Measurements from ENCODE around the gene EEFSEC.

The EEFSEC gene

DNA sequence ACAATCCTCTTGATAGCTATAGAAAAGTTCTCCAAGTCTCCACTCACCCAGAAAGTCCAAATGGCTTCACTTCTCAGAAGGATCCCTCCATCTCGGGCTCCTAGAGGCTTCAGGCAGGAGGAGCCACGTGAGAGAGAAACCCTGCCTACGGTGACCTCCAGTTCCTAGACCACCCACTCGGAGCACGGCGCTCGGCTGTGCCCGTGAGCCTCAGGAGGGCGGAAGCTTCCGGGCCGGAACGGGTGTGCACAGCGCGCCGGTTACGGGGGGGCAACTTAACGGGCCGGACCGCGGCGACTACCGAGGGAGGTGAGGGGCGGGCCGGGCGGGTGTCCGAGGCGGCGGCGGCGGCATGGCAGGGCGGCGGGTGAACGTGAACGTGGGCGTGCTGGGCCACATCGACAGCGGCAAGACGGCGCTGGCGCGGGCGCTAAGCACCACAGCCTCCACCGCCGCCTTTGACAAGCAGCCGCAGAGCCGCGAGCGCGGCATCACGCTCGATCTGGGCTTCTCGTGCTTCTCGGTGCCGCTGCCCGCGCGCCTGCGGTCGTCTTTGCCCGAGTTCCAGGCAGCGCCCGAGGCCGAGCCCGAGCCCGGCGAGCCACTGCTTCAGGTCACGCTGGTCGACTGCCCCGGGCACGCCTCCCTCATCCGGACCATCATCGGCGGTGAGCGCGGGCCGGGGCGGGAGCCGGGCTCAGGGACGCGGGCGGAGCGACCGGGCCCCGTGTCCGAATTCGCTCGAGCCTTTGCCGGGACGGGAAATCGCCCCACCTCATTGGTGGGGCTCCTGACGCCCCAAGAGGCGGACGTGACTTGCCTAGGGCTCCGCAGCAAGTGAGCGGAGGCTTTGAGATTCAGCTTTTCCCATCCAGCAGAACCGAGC lies at the start of gene EEFSEC:
Gene EEFSEC, plus strand, starts transcription at position 326 of the 886 bp plus-strand sequence. Its CDS starts 27 bp downstream, at position 353.
- peak; percentile 91 for DNase-seq
- peak; percentile 97 for ATAC-seq

DNA sequence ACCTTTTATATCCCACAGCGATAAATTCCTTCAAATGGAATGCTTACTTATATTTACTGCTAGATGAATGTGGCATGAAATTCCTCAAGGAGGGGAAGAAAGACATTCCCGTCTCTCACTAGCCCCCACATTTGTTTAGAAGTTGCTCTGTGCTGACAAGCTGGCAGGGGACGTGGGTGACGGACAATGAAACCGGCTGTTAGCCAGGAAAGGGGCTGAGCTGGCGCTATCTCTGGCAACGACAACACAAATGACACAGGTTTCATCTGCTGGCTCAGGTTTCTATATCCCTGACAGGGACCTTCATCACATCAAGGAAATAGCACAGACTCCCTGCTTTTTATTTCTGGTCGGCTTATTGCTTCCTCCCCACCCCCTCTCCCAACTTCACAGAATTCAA lies 45.4 kb upstream of the EEFSEC start:
- DNase-seq: no peak
- no peak for ATAC-seq

GRCh38 chr3:128111147-128111546 lies 42.1 kb upstream of the EEFSEC start:
- no peak for ATAC-seq
- no peak for DNase-seq

- DNase-seq (peak; percentile 19), ATAC-seq (peak; percentile 93)
Observed at GRCh38 chr3:128112357-128112968, 40.8 kb upstream of the EEFSEC start.

DNA sequence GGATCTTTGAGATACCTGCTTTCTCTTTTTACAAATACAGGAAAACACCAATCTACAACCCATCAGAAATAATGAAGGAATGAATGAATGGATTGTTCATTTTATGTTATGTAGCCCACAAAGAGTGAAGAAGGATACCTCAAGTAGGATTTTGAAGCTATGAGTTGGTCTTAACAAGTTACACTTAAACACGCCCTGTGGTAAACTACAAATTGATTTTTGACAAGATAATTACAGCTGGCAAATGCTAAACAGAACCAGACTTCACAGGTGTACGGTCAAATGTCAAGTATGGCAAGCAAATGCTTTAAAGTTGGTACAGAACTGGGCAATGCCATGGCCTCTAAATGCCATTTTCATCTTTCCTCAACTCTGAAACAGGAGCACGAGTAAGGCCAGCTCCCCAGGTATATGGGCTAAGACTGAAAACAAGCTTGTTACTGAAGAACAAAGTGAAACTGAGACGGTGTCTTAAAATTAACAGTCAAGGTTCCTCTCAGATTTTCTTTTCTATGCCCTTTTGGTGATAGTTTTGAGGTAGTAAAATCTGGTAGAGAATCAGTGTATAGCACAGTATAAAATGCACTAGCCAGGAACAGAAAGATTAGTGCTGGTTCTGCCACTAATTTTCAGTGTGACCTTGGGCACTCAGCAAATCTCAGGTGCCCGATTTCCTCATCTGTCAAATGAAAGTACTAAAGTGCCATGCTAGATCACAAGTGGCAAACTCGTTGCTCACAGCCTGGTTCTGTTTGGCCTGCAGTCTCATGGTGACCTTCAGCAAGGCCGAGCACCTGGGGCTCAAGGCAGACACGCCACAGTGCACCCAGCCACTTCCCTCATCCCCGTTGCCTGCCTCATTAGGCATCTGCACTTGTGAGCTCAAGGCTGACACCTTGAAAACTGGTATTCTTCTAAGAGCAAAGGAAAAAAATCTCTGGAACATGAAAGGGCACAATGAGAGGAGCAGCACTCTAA lies 39.2 kb upstream of the EEFSEC start:
- DNase-seq (no peak), ATAC-seq (no peak)

DNA sequence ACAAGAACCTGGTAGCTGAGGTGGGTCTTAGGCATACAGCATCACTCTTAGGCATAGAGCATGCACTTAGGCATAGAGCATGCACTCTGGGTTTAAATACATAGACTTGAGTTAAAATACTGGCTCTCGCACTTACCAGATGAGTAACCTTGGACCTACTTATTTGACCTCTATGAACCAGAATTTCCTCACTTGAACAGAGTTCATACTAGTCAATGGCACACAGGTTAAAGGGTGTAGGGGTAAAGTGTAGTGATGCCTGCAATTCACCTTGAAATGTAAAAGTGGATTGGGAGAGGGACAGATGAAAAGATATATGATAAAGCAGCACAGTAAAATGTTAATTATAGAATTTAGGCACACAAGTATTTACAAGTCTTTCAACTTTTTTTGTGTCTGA lies 31.3 kb upstream of the EEFSEC start:
- no peak for DNase-seq
- no peak for ATAC-seq

DNA sequence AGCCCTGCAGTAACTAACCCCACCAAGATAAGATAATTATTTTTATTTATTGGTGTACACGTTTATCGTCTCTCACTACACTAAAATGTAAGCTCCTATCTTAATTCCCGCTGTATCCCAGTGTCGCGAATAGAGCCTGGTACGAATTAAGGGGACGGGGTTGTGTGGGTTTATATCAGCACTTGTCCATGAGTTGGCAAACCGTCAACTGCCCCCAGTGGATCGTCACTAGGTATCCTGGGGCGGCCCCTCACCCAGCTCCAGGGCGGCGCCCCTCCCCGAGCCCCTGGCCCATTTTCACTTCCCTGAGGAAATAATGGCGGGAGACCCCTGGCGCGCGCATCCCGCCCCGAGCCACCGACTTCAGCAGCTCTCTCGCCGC lies 30.1 kb upstream of the EEFSEC start:
- DNase-seq (no peak), ATAC-seq (no peak)

DNA sequence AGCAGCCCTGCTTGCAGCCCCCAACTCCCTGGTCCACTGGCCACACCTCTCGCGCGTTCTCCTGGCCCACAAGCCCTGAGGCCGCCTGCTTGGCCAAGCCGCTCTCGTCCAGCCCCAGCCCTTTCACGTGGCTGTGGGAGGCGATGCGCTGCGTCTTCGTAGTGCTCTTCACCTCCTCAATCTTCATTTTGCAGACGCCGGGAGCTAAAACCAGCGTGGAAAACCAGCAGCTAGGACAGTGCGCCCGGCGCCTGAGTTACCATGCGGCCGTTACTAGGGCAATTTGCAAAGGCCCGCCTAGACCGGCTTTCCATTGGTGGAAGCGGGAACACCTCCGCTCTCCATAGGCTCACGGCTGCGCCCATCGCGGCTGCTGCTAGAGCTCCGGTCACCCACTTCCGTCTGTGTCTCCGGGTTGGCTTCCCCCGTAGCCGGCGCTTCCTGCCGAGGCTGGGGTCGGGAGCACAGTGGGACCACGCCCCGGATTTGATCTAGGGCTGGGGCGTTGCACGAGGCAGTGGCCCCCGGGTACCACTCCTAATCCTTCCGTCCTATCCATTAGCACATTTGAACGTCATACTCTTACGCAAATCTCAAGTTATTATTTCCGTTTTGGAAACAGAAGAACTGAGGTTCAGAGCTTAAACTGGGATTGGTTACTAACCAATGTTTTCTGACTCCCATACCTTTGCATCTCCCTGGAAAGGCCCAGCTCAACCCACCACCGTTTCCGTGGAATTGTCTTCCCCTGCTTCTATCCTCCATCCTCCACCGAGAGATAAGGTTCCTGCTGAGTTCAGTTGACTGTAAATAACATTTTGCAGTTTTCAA lies 29.5 kb upstream of the EEFSEC start, which contains the start of gene RUVBL1:
Gene RUVBL1, minus strand, starts transcription at position 275 of the 831 bp plus-strand sequence. Its CDS starts 88 bp downstream, at position 187.
- ATAC-seq (peak; percentile 100), DNase-seq (peak; percentile 97)

- DNase-seq (no peak), ATAC-seq (no peak)
Observed at GRCh38 chr3:128127236-128127635, 26.0 kb upstream of the EEFSEC start.

DNA sequence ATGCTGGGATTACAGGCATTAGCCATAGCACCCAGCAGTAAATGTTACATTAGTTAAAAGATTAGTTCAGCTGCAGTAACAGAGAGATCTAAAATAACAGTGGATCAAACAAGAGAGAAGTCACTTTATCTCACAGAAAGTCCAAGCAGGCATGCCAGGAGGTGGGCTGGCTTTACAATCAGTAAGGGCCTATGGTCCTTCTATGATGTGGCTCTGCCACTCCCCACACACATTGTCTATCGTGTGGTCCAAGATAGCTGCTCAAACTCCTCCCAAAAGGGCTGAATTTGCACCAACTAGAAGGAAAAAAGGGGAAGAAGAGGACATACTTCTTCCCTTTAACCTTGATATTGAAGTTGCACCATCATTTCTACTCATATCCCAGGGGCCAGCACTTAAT lies 25.0 kb upstream of the EEFSEC start:
- ATAC-seq: no peak
- no peak for DNase-seq

DNA sequence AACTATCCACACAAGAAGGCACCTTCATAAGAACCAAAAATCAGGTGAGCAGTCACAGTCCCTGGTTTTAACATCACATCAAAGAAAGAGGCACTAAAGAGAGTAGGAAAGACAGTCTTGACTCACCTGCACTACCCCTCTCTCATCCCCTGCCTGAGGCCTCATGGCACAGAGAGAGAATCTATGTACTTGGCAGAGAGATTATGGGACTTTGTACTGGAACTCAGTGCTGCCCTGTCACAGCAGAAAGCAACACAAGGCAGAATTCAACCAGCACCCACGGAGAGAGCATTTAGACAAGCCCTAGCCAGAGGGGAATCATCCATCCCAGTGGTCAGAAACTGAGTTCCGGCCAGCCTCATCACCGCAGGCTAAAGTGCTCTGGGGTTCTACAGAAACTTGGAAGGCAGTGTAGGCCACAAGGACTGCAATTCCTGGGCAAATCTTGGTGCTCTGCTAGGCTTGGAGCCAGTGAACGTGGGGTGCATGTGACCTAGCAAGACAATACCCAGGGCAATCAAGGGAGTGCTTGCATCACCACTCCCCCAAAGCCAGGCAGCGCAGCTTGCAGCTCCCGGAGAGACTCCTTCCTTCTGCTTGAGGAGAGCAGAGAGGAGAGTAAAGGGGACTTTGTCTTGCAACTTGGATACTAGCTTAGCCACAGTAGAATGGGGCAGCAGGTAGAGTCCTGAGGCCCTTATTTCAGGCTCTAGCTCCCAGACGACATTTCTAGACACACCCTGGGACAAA lies 21.2 kb upstream of the EEFSEC start:
- ATAC-seq (no peak), DNase-seq (no peak)

DNA sequence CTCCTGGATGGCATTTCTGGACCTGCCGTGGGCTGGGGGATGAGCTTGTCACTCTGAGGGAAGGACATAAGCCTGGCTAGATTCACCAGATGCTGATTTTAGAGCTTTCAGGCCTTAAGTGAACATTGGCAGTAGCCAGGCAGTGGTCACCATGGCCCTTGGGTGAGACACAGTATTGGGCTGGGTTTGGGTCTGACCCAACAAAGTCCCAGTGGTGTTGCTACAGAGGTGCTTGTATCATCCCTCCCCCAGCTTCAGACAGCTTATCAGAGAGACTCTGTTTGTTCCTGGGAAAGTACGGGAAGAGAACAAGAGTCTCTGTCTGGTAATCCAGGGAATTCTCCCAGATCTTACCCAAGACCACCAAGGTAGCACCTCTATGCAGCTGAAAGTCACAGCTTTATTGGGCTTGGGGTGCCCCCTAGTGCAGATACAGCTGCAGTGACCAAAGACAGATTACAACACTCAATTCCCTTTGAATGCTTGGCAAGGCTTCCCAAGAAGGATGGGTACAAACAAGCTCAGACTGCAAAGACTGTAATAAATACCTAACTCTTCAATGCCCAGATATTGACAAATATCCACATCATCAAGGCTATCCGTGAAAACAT lies 19.9 kb upstream of the EEFSEC start:
- no peak for ATAC-seq
- peak; percentile 42 for DNase-seq

- DNase-seq (no peak), ATAC-seq (no peak)
Observed at GRCh38 chr3:128143496-128143895, 9.8 kb upstream of the EEFSEC start.

GRCh38 chr3:128144512-128145187 lies 8.6 kb upstream of the EEFSEC start:
- ATAC-seq: no peak

GRCh38 chr3:128145279-128145678 lies 8.0 kb upstream of the EEFSEC start:
- DNase-seq (no peak), ATAC-seq (no peak)

More at GRCh38 chr3:128144512-128145187, 8.6 kb upstream of the EEFSEC start:
- DNase-seq: no peak

DNA sequence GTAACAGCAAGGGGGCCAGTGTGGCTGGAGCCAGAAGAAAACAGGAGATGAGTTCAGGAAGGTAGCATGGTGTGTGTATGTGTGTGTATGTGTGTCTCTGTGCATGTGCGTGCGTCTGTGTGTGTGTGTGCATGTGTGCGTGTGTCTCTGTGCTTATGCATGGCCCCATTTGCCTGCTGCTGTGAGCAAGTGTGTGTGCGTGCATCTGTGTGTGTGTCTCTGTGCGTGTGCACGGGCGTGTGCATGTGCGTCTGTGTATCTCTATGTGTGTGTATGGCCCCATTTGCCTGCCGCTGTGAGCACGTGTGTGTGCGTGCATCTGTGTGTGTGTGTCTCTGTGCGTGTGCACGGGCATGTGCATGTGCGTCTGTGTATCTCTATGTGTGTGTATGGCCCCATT lies 7.1 kb upstream of the EEFSEC start:
- ATAC-seq (no peak), DNase-seq (no peak)

- DNase-seq (no peak), ATAC-seq (no peak)
Observed at GRCh38 chr3:128149650-128150049, 3.6 kb upstream of the EEFSEC start.

- ATAC-seq (no peak), DNase-seq (no peak)
Observed at GRCh38 chr3:128151758-128152274, 1.5 kb upstream of the EEFSEC start.

DNA sequence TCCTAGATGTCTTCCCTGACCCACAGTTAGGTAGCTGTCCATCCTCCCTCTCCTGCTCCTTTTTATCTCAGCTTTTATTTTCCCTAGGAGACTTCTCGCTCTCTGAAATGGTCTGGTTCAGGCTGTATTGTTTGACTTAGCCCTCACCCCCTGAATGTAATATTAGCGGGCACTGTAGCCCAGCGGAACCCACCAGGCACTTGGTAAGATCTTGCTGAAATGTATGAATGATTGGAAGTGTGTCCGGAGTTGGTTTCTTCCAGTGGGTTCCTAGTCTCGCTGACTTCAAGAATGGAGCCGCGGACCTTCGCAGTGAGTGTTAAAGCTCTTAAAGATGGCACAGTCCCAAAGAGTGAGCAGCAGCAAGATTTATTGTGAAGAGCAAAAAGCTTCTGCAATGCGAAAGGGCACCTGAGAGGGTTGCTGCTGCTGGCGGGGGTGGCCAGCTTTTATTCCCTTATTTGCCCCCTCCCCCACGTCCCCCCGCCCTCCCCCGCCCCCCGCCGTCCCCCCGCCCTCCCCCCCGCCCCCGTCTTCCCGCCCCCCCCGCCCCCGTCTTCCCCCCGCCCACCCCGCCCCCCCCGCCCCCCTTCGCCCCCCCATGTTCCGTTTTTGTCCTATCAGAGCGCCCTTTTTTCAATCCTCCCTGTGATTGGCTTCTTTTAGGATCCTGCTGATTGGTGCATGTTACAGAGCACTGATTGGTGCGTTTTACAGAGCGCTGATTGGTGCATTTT lies 694 bp upstream of the EEFSEC start:
- ATAC-seq: no peak
- no peak for DNase-seq
